ENCODE measurements around the gene BLTP2. TPM values are rescaled to one million over a fixed set of nuclear protein-coding genes. Genes with fewer than 3 reads are reported as not detected.

The BLTP2 gene
- total RNA-seq, 1 donor from 2014 or later, result 182 TPM

GRCh38 chr17:28616281-28616680 is 28.7 kb downstream of the BLTP2 start:
- H3K9me3 Mint-ChIP-seq, result no peaks in the 10 kb centered on the region
- peaks cover 76% of the 10 kb centered on the region for H3K36me3 Mint-ChIP-seq (ENCODE audit: low read depth)
- CTCF ChIA-PET, result interaction anchor here (1.0 kb wide), 1 partner anchor 121 kb away, joined by 3 read pairs; no protein-coding TSS in a partner anchor
- intact Hi-C loops (cut with micrococcal nuclease), result no loop called here
- no peak for TF ChIP-seq CTCF (IDR thresholded peaks at IDR 0.05)
- H3K27ac Mint-ChIP-seq, result no peak overlapping the region
- no peak overlapping the region for H3K4me3 Mint-ChIP-seq
- POLR2A ChIA-PET, result interaction anchor here (0.5 kb wide), 1 partner anchor 73 kb away, joined by 6 read pairs; no protein-coding TSS in a partner anchor
- ATAC-seq (ENCODE audit: low read depth) (no peak), DNase-seq (no peak)
- no peaks in the 10 kb centered on the region for H3K27me3 Mint-ChIP-seq
- H3K4me1 Mint-ChIP-seq, result peaks cover 38% of the 10 kb centered on the region

- H3K27me3 Mint-ChIP-seq, result no peaks in the 10 kb centered on the region
- ChIA-PET POLR2A (interaction anchor here (1.6 kb wide), 1 partner anchor 16 kb away, joined by 8 read pairs; no protein-coding TSS in a partner anchor), CTCF (interaction anchor here (1.2 kb wide), 1 partner anchor 120 kb away, joined by 4 read pairs; no protein-coding TSS in a partner anchor)
- intact Hi-C loops (cut with micrococcal nuclease), result no loop called here
- peak; percentile 56 for ATAC-seq (ENCODE audit: low read depth)
- no peak overlapping the region for H3K4me3 Mint-ChIP-seq
- no peaks in the 10 kb centered on the region for H3K9me3 Mint-ChIP-seq
- H3K27ac Mint-ChIP-seq, result peak overlapping the region; percentile 46
- peaks cover 73% of the 10 kb centered on the region for H3K36me3 Mint-ChIP-seq (ENCODE audit: low read depth)
- TF ChIP-seq CTCF (IDR thresholded peaks at IDR 0.05), result no peak
- no peak for DNase-seq
- peaks cover 38% of the 10 kb centered on the region for H3K4me1 Mint-ChIP-seq
Measured at GRCh38 chr17:28615260-28615940, 29.6 kb downstream of the BLTP2 start.

GRCh38 chr17:28613931-28614381 is 31.0 kb downstream of the BLTP2 start, which contains the start of gene RSKR:
RSKR (minus strand) TSS chr17:28614185; CDS start chr17:28614161, 24 bp downstream.
- Mint-ChIP-seq H3K27ac (peak within 1 kb of the TSS; percentile 56), H3K36me3 (ENCODE audit: low read depth) (peaks cover 67% of the 10 kb centered on the region), H3K4me3 (no peak within 1 kb of the TSS), H3K9me3 (no peaks in the 10 kb centered on the region), H3K27me3 (no peaks in the 10 kb centered on the region), H3K4me1 (peaks cover 38% of the 10 kb centered on the region)
- intact Hi-C loops (cut with micrococcal nuclease), result loop anchor here (1.0 to 5.0 kb wide), 4 partner anchors 42 to 120 kb away; partner anchors contain the start of genes PIGS and UNC119
- TF ChIP-seq CTCF (IDR thresholded peaks at IDR 0.05), result no peak
- CTCF ChIA-PET, result interaction anchor here (1.2 to 4.7 kb wide), 7 partner anchors 14 to 122 kb away, joined by 3 to 66 read pairs (median 12); partner anchors contain the start of gene SPAG5
- POLR2A ChIA-PET, result interaction anchor here (0.7 to 1.6 kb wide), 3 partner anchors 14 to 67 kb away, joined by 3 to 8 read pairs (median 6); no protein-coding TSS in a partner anchor
- DNase-seq (no peak), ATAC-seq (ENCODE audit: low read depth) (no peak)

- Mint-ChIP-seq H3K9me3 (no peaks in the 10 kb centered on the region), H3K4me1 (peaks cover 38% of the 10 kb centered on the region), H3K27ac (peak overlapping the region; percentile 38), H3K4me3 (no peak overlapping the region), H3K36me3 (ENCODE audit: low read depth) (peaks cover 60% of the 10 kb centered on the region), H3K27me3 (no peaks in the 10 kb centered on the region)
- no peak for TF ChIP-seq CTCF (IDR thresholded peaks at IDR 0.05)
- peak; percentile 54 for ATAC-seq (ENCODE audit: low read depth)
- intact Hi-C loops (cut with micrococcal nuclease), result loop anchor here (1.0 to 5.0 kb wide), 4 partner anchors 41 to 119 kb away; partner anchors contain the start of genes PIGS and UNC119
- CTCF ChIA-PET, result interaction anchor here (0.7 to 4.7 kb wide), 19 partner anchors 8 to 197 kb away, joined by 3 to 66 read pairs (median 4); partner anchors contain the start of genes ALDOC and SPAG5
- POLR2A ChIA-PET, result interaction anchor here (0.7 to 1.4 kb wide), 3 partner anchors 14 to 67 kb away, joined by 3 to 6 read pairs (median 5); no protein-coding TSS in a partner anchor
- DNase-seq, result peak; percentile 26
Measured at GRCh38 chr17:28612936-28613872, 31.8 kb downstream of the BLTP2 start.

Measured in activated B cell treated with CpG ODN at 0.5 μM for 24 hours (primary cell).